Stimulated activated CD4-positive, alpha-beta T cell treated with anti-CD3 and anti-CD28 coated beads, Interleukin-1b, Interleukin-23, amount 100 ng/mL, for 4 hours (primary cell): Measurements from ENCODE around the gene ASTE1.
"Not testable (repeated sequence)": the region's sequence is repeated elsewhere in the genome, so short reads cannot be mapped to it uniquely, and the experiment has no call there.

Source experiments
- DNase-seq, 2 donors: peaks; one replicate each; pipeline ENCODE4 v3.0.0-alpha.2; 2020; ENCODE audit warnings: low read depth in 2 of 2

ASTE1 gene, protein sequence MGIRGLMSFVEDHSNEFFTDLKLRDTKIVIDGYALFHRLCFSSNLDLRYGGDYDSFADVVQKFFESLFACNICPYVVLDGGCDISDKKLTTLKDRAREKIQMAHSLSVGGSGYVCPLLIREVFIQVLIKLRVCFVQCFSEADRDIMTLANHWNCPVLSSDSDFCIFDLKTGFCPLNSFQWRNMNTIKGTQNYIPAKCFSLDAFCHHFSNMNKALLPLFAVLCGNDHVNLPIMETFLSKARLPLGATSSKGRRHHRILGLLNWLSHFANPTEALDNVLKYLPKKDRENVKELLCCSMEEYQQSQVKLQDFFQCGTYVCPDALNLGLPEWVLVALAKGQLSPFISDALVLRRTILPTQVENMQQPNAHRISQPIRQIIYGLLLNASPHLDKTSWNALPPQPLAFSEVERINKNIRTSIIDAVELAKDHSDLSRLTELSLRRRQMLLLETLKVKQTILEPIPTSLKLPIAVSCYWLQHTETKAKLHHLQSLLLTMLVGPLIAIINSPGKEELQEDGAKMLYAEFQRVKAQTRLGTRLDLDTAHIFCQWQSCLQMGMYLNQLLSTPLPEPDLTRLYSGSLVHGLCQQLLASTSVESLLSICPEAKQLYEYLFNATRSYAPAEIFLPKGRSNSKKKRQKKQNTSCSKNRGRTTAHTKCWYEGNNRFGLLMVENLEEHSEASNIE

DNA sequence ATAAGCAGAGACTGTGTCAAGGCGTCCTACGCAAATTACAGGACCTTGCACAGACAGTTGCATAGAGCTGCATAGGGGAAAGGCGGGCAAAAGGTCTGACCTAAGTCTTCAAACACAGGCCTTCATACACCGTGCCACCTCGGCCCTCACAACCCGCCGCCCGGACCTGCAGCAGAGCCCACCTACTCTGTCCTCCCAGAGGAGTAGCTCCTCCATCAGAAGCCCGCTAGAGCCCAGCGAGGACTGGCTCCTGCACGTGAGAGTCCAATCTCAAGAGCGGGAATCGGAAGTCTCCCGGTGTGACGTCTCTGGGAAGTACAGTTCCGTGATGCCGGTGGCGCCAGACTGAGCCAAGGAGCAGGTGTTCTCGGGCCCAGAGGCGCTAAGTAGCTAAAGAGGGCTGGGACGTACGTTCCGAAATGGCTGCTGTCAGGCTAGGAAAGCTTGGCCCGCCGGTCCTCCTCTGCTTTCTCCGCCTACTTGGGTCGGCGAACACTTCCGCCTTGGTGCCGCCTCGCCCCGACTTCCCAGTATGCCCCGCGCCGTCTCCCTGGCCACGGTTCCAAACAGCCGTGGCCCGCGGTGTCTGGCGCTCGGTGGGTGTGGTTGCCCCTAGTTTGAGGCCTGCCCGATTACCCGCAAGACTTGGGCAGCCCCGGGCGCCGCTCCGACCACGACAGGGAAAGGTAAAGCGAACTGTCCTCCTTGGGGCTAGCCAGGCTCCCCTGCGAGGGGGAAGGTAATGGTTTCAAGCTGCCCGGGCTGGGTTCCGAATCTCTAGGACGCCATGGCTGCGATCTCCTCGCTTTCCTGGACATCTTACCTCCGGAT, at the start of gene ASTE1, which contains the start of gene NEK11:
Gene ASTE1, minus strand, starts transcription at position 505 of the 831 bp plus-strand sequence. CDS start 1,519 bp downstream, outside the sequence.
Gene NEK11, plus strand, starts transcription at position 557 of the 831 bp plus-strand sequence. CDS start 2,832 bp downstream, outside the sequence.
- peak; percentile 80 to 83 for DNase-seq

DNA sequence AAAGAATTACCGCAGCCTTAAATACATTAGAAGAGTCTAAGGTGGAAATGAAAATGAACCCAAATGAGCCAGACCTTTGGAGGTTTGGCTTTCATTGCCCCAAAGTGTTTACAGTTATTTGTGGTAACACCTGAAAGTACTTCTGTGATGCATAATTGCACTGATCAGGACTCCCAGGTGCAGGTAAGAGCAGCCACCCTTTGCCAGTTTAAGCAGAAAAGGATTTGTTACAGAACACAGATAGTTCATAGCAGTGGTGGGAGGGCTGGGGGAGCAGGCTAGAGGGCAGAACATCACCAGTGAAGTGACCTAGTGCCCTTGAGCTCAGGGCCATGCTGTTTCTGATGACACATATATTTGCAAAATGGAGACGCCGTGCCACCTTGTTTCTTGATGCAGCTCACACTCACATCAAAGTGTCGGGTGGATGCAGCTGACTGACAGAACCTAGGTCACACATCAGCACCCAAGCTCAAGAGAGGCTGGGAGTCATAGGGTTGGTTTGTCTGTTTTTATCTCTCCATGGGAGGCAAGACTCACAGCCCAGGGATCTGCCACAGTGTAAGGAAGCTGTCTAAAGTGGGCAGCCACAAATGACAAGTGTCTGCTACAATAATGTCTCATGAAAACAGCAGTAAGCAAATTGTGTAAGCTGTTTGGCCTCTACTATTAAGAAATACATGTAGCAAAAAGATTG, 49.2 kb upstream of the ASTE1 start:
- no peak for DNase-seq

DNA sequence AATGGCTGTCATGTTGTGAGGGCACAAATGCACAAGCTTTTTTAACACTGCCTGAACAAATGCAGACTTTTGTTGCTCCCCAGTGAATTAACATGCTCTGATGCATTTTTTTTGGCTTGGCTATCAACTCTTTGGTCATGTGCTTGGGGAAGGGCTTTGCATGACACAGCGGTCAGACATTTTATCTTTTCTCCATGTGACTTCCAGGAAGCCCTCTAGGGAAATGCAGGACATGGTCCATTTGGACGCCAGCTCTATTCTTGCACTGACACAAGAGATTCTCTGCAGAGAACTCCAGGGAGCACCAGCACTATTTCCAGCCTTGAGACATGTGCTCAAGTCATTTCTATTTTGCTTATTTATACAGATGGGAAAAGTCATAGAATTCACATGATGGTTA, 46.2 kb upstream of the ASTE1 start:
- DNase-seq: no peak

DNA sequence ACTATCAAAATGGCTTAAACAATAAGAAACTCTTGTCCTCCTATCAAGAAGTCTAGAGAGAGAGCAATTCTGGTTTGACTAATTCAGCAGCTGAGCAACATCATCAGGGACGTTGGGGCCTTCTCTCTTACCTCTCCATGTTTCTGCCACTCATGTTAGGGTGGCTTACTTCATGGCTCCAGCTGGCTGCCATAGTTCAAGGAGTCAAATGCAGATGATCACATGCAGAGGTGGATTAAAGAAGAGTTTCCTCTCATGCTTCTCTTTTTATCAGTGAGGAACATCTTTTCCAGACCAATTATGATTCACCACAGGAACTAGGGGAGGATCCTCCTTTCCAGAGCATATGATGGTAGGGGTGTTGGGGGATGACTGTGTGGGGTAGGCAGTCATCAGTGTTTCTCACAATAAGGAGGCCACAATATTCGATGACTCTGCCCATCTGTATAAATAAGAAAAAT, 45.5 kb upstream of the ASTE1 start:
- no peak for DNase-seq

DNA sequence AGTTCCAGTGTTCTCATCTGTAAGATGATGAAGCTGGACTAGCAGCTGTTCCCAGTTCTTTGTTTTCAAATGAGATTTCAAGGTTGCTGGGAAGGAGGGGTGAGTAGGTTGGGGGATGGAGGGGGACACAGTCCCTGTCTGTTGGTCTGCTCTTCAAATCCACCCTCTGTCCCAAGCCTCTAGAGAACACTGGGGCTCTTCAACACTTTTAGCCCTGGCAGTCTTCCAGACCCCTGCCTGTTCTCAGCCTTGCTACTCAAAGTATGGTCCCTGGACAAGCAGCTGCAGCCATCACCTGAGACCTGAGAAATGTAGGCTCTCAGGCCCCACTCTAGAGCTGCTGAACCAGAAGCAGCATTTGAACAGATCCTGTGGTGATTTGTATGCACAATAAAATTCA, 41.4 kb upstream of the ASTE1 start:
- no peak for DNase-seq

DNA sequence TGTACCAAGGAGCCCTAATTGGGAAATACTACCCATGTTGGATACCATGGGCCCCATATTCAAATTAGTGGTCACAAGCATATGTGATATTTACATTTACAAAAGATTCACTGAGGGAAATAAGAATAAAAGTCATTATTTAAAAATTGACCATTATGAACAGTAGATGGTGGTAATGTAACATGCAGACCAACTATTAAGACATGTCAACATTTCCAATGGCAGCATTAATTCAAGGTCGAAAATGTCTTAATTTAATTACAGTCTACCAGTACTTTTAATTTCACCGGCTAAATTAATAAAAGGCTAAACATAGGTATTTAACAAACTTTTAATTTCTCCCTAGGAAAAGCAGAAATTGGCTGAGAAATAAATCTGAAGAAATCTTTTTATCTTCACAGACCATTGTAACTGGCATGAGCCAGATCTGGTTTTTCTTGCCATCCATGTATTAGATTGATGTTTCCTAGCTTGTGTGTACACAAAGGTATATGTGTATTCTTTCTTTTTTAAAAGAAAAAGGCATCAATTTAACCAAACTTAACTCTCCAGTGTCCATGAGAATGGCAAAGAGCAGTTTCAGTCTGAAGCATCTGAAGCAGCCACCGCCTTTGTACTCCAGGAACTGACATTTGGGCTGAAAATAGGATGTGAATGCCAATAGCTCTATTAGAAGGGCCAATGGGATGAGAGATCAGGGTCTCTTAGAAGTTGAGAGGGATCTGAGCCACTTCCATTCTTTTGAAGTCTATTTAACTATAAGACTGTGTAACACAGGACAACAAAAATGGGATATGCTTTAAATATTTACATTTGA, 26.6 kb upstream of the ASTE1 start:
- no peak for DNase-seq

DNA sequence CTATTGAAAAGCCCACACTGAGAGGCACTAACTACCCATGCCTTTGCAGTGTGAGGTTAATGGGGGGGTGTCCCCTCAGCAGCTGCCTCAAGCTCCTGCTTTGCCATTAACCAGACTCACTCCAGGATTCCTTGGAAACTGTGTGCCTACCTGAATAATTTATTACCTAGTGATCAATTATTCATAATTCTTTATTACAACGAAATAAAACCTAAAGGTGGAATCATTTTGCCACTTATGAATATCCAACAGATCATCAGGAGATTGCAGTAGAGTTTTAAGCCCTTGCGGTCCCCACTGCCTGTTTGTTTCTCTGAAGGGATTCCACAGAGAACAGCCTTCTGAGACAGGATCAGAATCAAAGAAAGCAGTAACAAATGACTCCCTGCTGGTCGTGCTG, 23.4 kb upstream of the ASTE1 start:
- DNase-seq: no peak

DNA sequence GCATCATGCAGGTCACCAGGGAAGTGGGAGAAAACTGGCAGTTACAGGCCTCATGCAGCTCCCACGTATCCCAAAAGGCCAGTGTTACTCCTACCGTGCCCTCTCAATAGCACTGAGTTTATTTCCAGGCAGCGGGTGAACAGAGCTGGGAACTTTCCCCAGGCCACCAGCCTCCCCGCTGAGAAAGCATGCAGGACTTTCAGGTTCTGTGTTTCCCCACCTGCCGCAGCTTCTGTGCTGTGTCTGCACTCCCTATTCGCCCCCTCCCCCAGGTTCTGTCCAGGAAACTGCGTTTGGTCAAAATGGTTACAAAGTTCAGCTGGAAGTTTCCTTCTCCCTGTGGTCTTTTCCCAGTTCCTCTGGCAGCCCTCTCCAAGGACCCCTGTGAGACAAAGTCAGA, 21.4 kb upstream of the ASTE1 start:
- DNase-seq: no peak

DNA sequence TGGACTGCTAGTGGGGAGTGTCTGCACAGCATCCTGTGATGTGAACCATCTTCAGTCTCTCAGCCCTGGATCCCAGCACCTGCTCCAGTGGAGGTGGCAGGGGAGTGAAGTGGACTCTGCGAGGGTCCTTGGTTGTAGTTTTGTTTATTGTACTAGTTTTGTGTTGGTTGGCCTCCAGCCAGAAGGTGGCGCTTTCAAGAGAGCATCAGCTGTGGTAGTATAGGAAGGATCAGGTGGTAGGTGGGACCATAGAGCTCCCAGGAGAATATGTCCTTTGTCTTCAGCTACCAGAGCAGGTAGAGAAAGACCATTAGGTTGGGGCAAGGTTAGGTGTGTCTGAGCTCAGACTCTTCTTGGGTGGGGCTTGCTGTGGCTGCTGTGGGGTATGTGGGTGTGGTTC, 21.0 kb upstream of the ASTE1 start:
- DNase-seq: no peak

DNA sequence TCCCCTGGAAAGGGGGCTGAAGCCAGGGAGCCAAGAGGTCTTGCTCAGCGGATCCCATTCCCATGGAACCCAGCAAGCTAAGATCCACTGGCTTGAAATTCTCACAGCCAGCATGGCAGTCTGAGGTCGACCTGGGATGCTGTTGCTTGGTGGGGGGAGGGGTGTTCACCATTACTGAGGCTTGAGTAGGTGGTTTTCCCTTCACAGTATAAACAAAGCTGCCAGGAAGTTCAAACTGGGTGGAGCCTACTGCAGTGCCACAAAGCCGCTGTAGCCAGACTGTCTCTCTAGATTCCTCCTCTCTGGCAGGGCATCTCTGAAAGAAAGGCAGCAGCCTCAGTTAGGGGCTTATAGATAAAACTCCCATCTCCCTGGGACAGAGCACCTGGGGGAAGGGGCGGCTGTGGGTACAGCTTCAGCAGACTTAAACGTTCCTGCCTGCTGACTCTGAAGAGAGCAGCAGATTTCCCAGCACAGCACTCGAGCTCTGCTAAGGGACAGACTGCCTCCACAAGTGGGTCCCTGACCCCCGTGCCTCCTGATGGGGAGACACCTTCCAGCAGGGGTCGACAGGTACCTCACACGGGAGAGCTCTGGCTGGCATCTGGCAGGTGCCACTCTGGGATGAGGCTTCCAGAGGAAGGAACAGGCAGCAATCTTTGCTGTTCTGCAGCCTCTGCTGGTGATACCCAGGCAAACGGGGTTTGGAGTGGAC, 15.8 kb upstream of the ASTE1 start:
- DNase-seq: not testable (repeated sequence)

DNA sequence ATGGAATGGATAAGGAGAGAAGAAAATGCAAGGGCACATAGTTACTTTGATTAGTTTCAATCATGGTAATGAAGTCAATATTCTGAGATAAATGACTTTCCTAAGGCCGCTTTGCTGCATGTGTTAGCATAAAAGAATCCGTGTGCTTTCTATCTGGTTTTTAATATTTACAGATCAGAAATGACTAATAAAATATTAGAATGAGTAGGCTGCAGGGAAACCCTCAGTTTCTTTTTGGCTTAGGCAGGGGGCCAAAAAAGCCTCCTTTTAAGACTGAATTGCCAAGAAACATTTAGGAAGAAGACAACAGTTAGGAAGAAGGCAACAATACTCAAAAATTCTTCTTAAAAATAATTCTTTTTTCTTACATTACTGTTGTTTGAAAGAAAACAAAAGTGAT, 11.7 kb upstream of the ASTE1 start:
- DNase-seq: no peak

DNA sequence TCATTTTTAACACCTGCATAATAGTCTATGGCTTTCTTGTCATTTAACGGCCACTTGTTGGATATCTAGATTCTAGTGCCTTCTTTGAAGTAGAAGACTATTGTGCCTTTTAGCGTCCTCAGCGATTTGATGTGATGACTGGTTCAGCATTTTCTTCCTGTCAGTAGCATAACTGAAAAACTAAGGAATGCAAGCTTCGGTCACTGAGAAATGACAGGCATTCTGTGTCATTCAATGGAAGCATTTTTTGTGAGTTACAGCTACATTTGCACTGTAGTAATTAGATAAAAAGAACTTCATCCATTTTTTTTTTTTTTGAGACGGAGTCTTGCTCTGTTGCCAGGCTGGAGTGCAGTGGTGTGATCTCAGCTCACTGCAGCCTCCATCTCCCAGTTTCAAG, 10.4 kb upstream of the ASTE1 start:
- DNase-seq: no peak

DNA sequence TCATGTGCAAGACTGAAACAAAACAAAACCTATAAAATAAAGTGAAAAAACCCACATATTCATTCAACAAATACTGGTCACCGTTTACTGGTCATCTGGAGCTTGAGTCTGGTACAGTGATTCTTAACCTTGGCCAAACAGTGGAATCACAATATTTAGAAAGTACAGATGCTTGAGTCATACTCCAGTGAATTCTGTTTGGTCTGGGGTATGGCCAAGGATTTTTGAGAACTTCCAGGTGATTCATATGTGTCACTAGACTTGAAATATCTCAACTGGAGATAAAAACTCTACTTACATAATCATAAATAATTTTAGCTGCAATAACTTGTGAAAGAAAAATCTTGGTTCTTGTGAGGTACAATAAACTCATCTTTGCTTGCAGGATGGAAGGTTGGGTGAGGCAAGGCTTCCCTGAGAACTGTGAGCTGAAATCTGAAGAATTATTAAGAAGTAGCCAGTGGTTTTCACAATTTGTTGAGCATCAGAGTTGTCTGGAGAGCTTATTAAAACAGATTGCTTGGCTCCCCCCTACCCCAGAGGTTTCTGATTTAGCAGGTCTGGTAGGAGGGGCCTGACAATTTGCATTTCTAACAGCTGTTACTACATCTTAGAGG, 9.7 kb upstream of the ASTE1 start:
- no peak for DNase-seq

DNA sequence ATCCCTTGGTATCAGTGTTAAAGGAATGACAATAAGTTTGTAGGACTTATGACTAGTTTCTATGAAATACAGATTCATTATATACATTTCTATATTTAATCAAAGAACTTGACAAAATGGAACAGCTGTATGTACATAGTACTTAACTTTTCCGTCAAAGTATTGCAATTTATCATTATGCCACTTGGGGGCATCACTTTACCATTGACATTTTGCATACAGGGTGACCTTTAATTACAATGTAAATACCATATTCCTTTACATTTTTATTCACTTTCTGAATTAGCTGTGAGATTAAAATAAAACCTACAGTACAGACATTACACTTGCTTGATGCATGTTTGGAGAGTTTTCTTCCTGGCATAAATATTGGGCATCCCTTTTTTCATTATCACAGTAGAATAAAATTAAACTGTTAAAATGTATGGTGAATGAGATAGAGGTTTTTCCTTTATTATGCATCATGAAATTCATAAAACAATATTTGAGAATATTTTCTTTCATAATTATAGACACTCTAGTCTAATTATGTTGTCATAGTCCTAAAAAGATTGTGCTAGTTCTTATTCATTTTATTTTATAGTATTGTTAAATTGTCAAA, 7.0 kb upstream of the ASTE1 start:
- DNase-seq: no peak

DNA sequence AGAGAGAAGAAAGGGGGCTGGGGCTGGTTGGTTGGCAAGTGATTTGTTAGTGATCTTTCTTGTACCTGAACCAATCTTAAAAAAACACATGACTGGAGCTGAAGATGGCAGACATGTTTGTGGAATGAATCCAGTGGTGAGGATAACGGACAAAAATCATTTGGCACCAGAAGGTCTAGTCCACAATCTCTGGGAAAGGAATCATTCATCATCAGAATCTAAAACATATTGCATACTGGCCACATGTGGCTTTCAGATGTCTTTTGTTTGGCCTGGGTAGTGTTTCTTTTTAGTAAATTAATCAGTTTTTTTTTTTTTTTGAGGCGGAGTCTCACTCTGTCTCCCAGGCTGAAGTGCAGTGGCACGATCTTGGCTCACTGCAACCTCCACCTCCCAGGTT, 5.0 kb upstream of the ASTE1 start:
- DNase-seq: no peak

DNA sequence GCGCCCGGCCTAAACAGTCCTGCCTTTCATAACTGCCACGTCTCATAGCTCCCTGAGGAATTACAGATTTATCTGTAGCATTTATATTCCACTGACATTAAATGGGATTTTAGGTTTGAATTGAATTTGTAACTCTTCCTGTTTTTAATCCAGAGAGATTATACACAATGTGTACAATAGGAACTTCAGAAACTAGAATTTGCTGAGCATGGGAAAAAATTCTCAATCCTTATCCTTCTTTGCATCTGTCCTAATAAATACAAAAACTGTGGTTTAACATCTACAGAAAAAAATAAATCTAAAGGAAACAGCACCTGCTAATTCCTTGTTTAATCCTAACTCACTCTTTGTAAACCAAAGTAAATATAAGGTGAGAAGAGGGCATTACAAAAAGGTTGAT, 2.2 kb upstream of the ASTE1 start:
- no peak for DNase-seq

DNA sequence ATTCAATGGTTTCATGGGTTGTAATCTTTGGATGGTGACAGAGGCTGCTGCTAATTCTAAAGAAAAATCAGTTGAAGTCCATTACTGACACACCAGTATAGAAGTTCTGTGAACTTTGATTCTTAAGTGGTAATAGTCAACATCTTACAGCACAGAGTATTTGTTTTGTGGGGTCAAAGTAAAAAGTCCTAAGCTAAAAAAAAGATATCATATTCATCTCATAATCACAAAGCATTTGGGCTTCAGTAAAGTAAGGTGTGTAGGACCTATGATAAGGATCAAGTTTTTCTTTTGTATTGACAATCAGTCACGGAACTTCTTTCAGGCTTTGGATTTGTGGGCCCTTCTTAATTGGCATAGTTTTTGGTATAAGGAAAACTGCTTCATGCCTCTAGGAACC, 1.1 kb downstream of the ASTE1 start:
- DNase-seq: no peak

DNA sequence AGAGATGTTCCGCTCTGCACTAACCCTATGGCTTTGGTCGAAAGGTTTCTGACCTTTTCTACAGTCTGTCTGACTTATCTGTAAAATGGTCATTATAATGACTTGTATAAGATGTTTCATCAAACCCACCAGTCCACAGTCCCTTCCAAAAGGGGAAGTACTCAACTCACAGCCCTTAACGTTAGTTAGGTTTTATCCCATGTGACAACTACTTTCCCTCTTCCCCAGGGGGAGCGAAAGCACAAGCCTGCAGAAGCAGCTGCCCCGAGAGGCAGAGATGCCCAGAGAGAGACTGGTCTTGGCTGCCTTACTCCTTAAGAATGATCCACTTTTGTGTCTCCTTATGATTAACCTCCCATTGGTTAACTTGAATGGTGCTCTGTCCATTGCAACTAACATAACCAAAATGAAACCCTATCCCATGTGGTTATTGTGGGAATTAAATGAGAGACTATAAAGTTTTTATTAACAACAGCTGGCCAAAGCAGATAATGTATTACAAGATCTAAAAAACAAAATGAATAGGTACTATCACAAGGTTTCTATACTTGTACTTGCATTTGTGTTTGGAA, 6.4 kb downstream of the ASTE1 start:
- DNase-seq: no peak

DNA sequence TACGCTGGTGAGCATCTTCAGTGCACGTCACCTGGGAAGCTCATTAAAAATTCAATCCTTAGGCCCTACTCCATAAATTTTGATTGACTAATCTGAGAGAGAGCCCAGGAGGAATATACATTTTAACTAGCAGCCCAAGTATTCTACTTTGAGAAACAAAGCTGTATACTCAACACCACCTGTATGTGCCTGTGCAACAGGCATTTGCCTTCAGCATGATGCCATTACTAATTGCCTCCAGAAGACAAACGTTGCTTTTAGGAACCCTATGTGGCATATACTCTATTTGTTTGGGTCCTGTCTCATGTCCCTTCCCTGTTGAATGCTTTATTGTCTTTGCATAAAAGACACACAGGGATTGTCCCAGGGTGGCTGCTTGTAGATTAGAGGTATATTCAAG, 7.7 kb downstream of the ASTE1 start:
- DNase-seq: no peak
